Astrocyte (in vitro differentiated cells and primary cell): ENCODE results near the gene LRRIQ3. TPM values are rescaled to one million over a fixed set of nuclear protein-coding genes. Genes with fewer than 3 reads are reported as not detected.

Experiments
- DNase-seq: peaks from one replicate; pipeline ENCODE4 v3.0.0-alpha.2; 2010; ENCODE audit warnings: low read depth
- FAIRE-seq: peaks from 2 replicates; lab custom pipeline; 2011; peaks lifted over from hg19 to GRCh38; lab: Jason Lieb, UNC
- H2AFZ ChIP-seq: 2 replicates; pipeline ENCODE4 v1.6.0; 2012; ENCODE audit warnings: low read depth, low read length, inconsistent platforms
- H3K27ac ChIP-seq: 2 replicates; pipeline ENCODE4 v1.5.1; 2011; ENCODE audit warnings: low read depth, low read length, inconsistent platforms
- H3K27me3 ChIP-seq: 2 replicates; pipeline ENCODE4 v1.6.0; 2011; ENCODE audit warnings: low read length, inconsistent platforms; ENCODE audit not compliant: insufficient read depth
- H3K36me3 ChIP-seq: 2 replicates; pipeline ENCODE4 v1.5.1; 2011; ENCODE audit warnings: low read length, inconsistent platforms; ENCODE audit not compliant: insufficient read depth
- H3K4me1 ChIP-seq: 2 replicates; pipeline ENCODE4 v1.5.1; 2011; ENCODE audit warnings: low read length, inconsistent platforms; ENCODE audit not compliant: insufficient read depth
- H3K4me2 ChIP-seq: 2 replicates; pipeline ENCODE4 v1.6.0; 2012; ENCODE audit warnings: low read length, inconsistent platforms
- H3K4me3 ChIP-seq: 2 replicates; pipeline ENCODE4 v1.5.1; 2011; ENCODE audit warnings: low read depth, mild to moderate bottlenecking, low read length, inconsistent platforms; ENCODE audit not compliant: insufficient read depth
- H3K79me2 ChIP-seq: 2 replicates; pipeline ENCODE4 v1.6.0; 2012; ENCODE audit warnings: mild to moderate bottlenecking, low read length, inconsistent platforms; ENCODE audit not compliant: insufficient read depth
- H3K9ac ChIP-seq: 2 replicates; pipeline ENCODE4 v1.6.0; 2012; ENCODE audit warnings: mild to moderate bottlenecking, low read length, inconsistent platforms
- H3K9me3 ChIP-seq: 2 replicates; pipeline ENCODE4 v1.5.1; 2012; ENCODE audit warnings: low read depth, mild to moderate bottlenecking, low read length, inconsistent platforms; ENCODE audit not compliant: insufficient read depth
- H4K20me1 ChIP-seq: 2 replicates; pipeline ENCODE4 v1.6.0; 2012; ENCODE audit warnings: low read length, inconsistent platforms; ENCODE audit not compliant: insufficient read depth
- H3K27ac Mint-ChIP-seq: one replicate; pipeline ENCODE4 v1.8.0; 2021; ENCODE audit warnings: mild to moderate bottlenecking, mixed read lengths; ENCODE audit not compliant: unreplicated experiment
- H3K27me3 Mint-ChIP-seq: one replicate; pipeline ENCODE4 v1.8.0; 2021; ENCODE audit warnings: low read depth, mixed read lengths; ENCODE audit not compliant: unreplicated experiment
- H3K36me3 Mint-ChIP-seq: one replicate; pipeline ENCODE4 v1.8.0; 2021; ENCODE audit warnings: low read depth, mixed read lengths; ENCODE audit not compliant: unreplicated experiment
- H3K4me1 Mint-ChIP-seq: one replicate; pipeline ENCODE4 v1.8.0; 2021; ENCODE audit warnings: low read depth, mixed read lengths; ENCODE audit not compliant: unreplicated experiment
- H3K4me3 Mint-ChIP-seq: one replicate; pipeline ENCODE4 v1.8.0; 2021; ENCODE audit warnings: mild to moderate bottlenecking, moderate library complexity, mixed read lengths; ENCODE audit not compliant: unreplicated experiment
- H3K9me3 Mint-ChIP-seq: one replicate; pipeline ENCODE4 v1.8.0; 2021; ENCODE audit warnings: mild to moderate bottlenecking, mixed read lengths; ENCODE audit not compliant: unreplicated experiment
- CTCF ChIP-seq: IDR thresholded peaks from 2 replicates; pipeline ENCODE4 v1.5.1; 2011; ENCODE audit warnings: low read depth, mild to moderate bottlenecking, inconsistent platforms, low read length, moderate library complexity; ENCODE audit not compliant: insufficient read depth
- EZH2 ChIP-seq: IDR thresholded peaks from 2 replicates; pipeline ENCODE4 v1.6.1; 2012; ENCODE audit warnings: mild to moderate bottlenecking, low read length, inconsistent platforms; ENCODE audit not compliant: insufficient read depth
- total RNA-seq: library from RNA; stranded (reverse); gene quantifications from 2 replicates; pipeline ENCODE4 v1.2.1, GENCODE V29; 2021

Gene LRRIQ3
- total RNA-seq, 1 donor from 2014 or later: 0.52 TPM

GRCh38 chr1:74199504-74199903 is 1.5 kb upstream of the LRRIQ3 start:
- Histone ChIP-seq H3K27me3 (no peaks in the 10 kb centered on the region), H3K4me1 (no peaks in the 10 kb centered on the region), H3K4me2 (no peak overlapping the region), H4K20me1 (no peaks in the 10 kb centered on the region), H3K27ac (no peak overlapping the region), H2AFZ (no peak overlapping the region), H3K9me3 (no peaks in the 10 kb centered on the region), H3K9ac (no peak overlapping the region), H3K79me2 (no peaks in the 10 kb centered on the region), H3K36me3 (no peaks in the 10 kb centered on the region), H3K4me3 (no peak overlapping the region)
- H3K4me3 Mint-ChIP-seq: peak overlapping the region; percentile 92
- H3K27me3 Mint-ChIP-seq: no peaks in the 10 kb centered on the region
- FAIRE-seq (no peak), DNase-seq (no peak)
- TF ChIP-seq CTCF: no peak
- TF ChIP-seq EZH2: no peak
- no peaks in the 10 kb centered on the region for H3K9me3 Mint-ChIP-seq
- no peak overlapping the region for H3K27ac Mint-ChIP-seq
- H3K36me3 Mint-ChIP-seq: no peaks in the 10 kb centered on the region
- no peaks in the 10 kb centered on the region for H3K4me1 Mint-ChIP-seq

GRCh38 chr1:74197255-74197654 is 721 bp downstream of the LRRIQ3 start:
- H3K9ac ChIP-seq: peak overlapping the region; percentile 89
- H3K36me3 ChIP-seq: no peaks in the 10 kb centered on the region
- no peaks in the 10 kb centered on the region for H3K27me3 ChIP-seq
- Mint-ChIP-seq H3K27me3 (no peaks in the 10 kb centered on the region), H3K9me3 (no peaks in the 10 kb centered on the region), H3K4me1 (no peaks in the 10 kb centered on the region), H3K27ac (peak overlapping the region; percentile 37), H3K36me3 (no peaks in the 10 kb centered on the region), H3K4me3 (peak overlapping the region; percentile 92)
- H3K4me1 ChIP-seq: no peaks in the 10 kb centered on the region
- DNase-seq (no peak), FAIRE-seq (no peak)
- TF ChIP-seq CTCF (no peak), EZH2 (no peak)
- peak overlapping the region; percentile 87 for H3K27ac ChIP-seq
- H3K4me3 ChIP-seq: peak overlapping the region; percentile 92
- no peaks in the 10 kb centered on the region for H3K9me3 ChIP-seq
- H3K4me2 ChIP-seq: peak overlapping the region; percentile 92
- no peaks in the 10 kb centered on the region for H3K79me2 ChIP-seq
- no peaks in the 10 kb centered on the region for H4K20me1 ChIP-seq
- H2AFZ ChIP-seq: peak overlapping the region; percentile 92

GRCh38 chr1:74195339-74195738 is 2.6 kb downstream of the LRRIQ3 start:
- DNase-seq (no peak), FAIRE-seq (no peak)
- Mint-ChIP-seq H3K4me1 (no peaks in the 10 kb centered on the region), H3K36me3 (no peaks in the 10 kb centered on the region), H3K9me3 (no peaks in the 10 kb centered on the region), H3K27ac (no peak overlapping the region), H3K27me3 (no peaks in the 10 kb centered on the region), H3K4me3 (no peak overlapping the region)
- no peak for TF ChIP-seq EZH2
- TF ChIP-seq CTCF: no peak
- no peak overlapping the region for H3K4me3 ChIP-seq
- H3K4me2 ChIP-seq: no peak overlapping the region
- no peak overlapping the region for H3K27ac ChIP-seq
- H3K9ac ChIP-seq: no peak overlapping the region
- no peaks in the 10 kb centered on the region for H3K27me3 ChIP-seq
- no peak overlapping the region for H2AFZ ChIP-seq
- H4K20me1 ChIP-seq: no peaks in the 10 kb centered on the region
- no peaks in the 10 kb centered on the region for H3K9me3 ChIP-seq
- H3K4me1 ChIP-seq: no peaks in the 10 kb centered on the region
- H3K36me3 ChIP-seq: no peaks in the 10 kb centered on the region
- no peaks in the 10 kb centered on the region for H3K79me2 ChIP-seq
